Panc1 (cell line): ENCODE measurements around the gene AHDC1. TPM values are rescaled to one million over a fixed set of nuclear protein-coding genes. Genes with fewer than 3 reads are reported as not detected.

Experiments used
- ATAC-seq: fragments of 200-7000 bp; cut with Tn5 transposase; 2 replicates; pipeline ENCODE4 v1.9.1; 2020; ENCODE audit warnings: mild to moderate bottlenecking, moderate library complexity
- BruUV-seq: library from RNA; stranded (reverse); fragments of 400-500 nt; replicated peaks from 2 replicates; lab custom pipeline; 2021; lab: Mats Ljungman, UMichigan
- CTCF ChIA-PET: fragments of 300-600 bp; sonication (Branson Sonifier 250); formaldehyde crosslinking; loops from one replicate; lab custom pipeline; 2022; ENCODE audit warnings: antibody characterized with exemption; lab: Charles Lee
- POLR2A ChIA-PET: fragments of 300-600 bp; sonication (Branson Sonifier 250); formaldehyde crosslinking; loops from one replicate; lab custom pipeline; 2022; ENCODE audit warnings: antibody characterized with exemption; lab: Charles Lee
- DNase-seq: peaks from one replicate; pipeline ENCODE4 v3.0.0-alpha.2; 2010; ENCODE audit warnings: low read depth, low spot score
- H3K27ac ChIP-seq: 2 replicates; pipeline ENCODE4 v1.5.1; 2011; ENCODE audit warnings: mild to moderate bottlenecking, low read length, inconsistent platforms
- H3K27me3 ChIP-seq: fragments of 200-500 bp; sonication (Bioruptor generic); 2 replicates; pipeline ENCODE4 v1.6.0; 2014; ENCODE audit warnings: low read length, inconsistent platforms; ENCODE audit not compliant: control insufficient read depth, insufficient read depth
- H3K36me3 ChIP-seq: fragments of 200-500 bp; sonication (Bioruptor generic); 2 replicates; pipeline ENCODE4 v1.5.1; 2014; ENCODE audit warnings: inconsistent platforms, mild to moderate bottlenecking, low read length, moderate library complexity; ENCODE audit not compliant: control insufficient read depth, insufficient read depth
- H3K4me1 ChIP-seq: 2 replicates; pipeline ENCODE4 v1.5.1; 2011; ENCODE audit warnings: inconsistent platforms, mild to moderate bottlenecking, low read length, moderate library complexity; ENCODE audit not compliant: control insufficient read depth, insufficient read depth
- H3K4me3 ChIP-seq, 2 experiments: 2 replicates each; pipeline ENCODE4 v1.5.1; 2011 to 2012; ENCODE audit warnings: low read depth in 2 of 2, low read length in 2 of 2, mild to moderate bottlenecking in 2 of 2, inconsistent platforms in 1 of 2, moderate library complexity in 1 of 2
- H3K9me3 ChIP-seq: fragments of 200-500 bp; sonication (Bioruptor generic); 2 replicates; pipeline ENCODE4 v1.5.1; 2014; ENCODE audit warnings: low read depth, mild to moderate bottlenecking, inconsistent platforms, low read length, moderate library complexity; ENCODE audit not compliant: control insufficient read depth, insufficient read depth
- POLR2AphosphoS5 ChIP-seq: IDR thresholded peaks from 2 replicates; pipeline ENCODE4 v1.6.1; 2012; ENCODE audit warnings: mild to moderate bottlenecking, low read depth, low read length, moderate library complexity
- REST ChIP-seq, 2 experiments: IDR thresholded peaks; 2 replicates each; pipeline ENCODE4 v1.6.1; 2011 to 2012; ENCODE audit warnings: low read depth in 2 of 2, control low read depth in 1 of 2, low read length in 1 of 2, mild to moderate bottlenecking in 1 of 2, moderate library complexity in 1 of 2; ENCODE audit not compliant: insufficient read depth in 1 of 2
- SIN3A ChIP-seq: IDR thresholded peaks from 2 replicates; pipeline ENCODE4 v1.6.1; 2012; ENCODE audit warnings: low read depth, mild to moderate bottlenecking, low read length, moderate library complexity, borderline replicate concordance; ENCODE audit not compliant: insufficient read depth
- TCF7L2 ChIP-seq: IDR thresholded peaks from 2 replicates; pipeline ENCODE4 v1.6.1; 2011; ENCODE audit warnings: mild to moderate bottlenecking, low read depth, low read length, inconsistent platforms
- in situ Hi-C: cut with HindIII; loops from 2 replicates; pipeline ENCODE4 v1.10.0; 2016; ENCODE audit warnings: low sequenced_read_pairs, low pct_unique_long_range_greater_than_20kb
- intact Hi-C: fragments of 100-400 bp; cut with micrococcal nuclease; formaldehyde crosslinking; loops from one replicate; pipeline ENCODE4 v1.10.0; 2022; ENCODE audit not compliant: unreplicated experiment
- total RNA-seq: library from RNA; stranded (reverse); gene quantifications from one replicate; pipeline ENCODE4 v1.2.1, GENCODE V29; 2021; ENCODE audit not compliant: unreplicated experiment
- TF ChIP-seq, protein P1 (sequence below): fragments of 450-650 bp; IDR thresholded peaks from 2 replicates; pipeline ENCODE4 v1.5.1; 2017; ENCODE audit warnings: mild to moderate bottlenecking

Gene AHDC1
- total RNA-seq, 1 experiment from 2014 or later: 47.1 TPM

- Histone ChIP-seq H3K4me3 (no peak overlapping the region), H3K27me3 (no peaks in the 10 kb centered on the region), H3K27ac (no peak overlapping the region), H3K4me1 (peaks cover 10% of the 10 kb centered on the region), H3K9me3 (no peaks in the 10 kb centered on the region), H3K36me3 (no peaks in the 10 kb centered on the region)
- no peak for TF ChIP-seq REST (IDR thresholded peaks at IDR 0.05; ENCODE audit: insufficient read depth in 1 of 2, low read depth in 2 of 2, low read length in 1 of 2)
- TF ChIP-seq POLR2AphosphoS5: no peak
- no peak for TF ChIP-seq TCF7L2
- TF ChIP-seq, protein P1, sequence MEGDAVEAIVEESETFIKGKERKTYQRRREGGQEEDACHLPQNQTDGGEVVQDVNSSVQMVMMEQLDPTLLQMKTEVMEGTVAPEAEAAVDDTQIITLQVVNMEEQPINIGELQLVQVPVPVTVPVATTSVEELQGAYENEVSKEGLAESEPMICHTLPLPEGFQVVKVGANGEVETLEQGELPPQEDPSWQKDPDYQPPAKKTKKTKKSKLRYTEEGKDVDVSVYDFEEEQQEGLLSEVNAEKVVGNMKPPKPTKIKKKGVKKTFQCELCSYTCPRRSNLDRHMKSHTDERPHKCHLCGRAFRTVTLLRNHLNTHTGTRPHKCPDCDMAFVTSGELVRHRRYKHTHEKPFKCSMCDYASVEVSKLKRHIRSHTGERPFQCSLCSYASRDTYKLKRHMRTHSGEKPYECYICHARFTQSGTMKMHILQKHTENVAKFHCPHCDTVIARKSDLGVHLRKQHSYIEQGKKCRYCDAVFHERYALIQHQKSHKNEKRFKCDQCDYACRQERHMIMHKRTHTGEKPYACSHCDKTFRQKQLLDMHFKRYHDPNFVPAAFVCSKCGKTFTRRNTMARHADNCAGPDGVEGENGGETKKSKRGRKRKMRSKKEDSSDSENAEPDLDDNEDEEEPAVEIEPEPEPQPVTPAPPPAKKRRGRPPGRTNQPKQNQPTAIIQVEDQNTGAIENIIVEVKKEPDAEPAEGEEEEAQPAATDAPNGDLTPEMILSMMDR: no peak
- TF ChIP-seq SIN3A: no peak
- CTCF ChIA-PET: no interaction called here
- intact Hi-C loops: no loop called here
- no peak for ATAC-seq
- POLR2A ChIA-PET: no interaction called here
- in situ Hi-C loops: no loop called here
- no TSS peak for BruUV-seq
- no peak for DNase-seq
Measured at GRCh38 chr1:27499142-27499541, 104.8 kb downstream of the AHDC1 start.

DNA sequence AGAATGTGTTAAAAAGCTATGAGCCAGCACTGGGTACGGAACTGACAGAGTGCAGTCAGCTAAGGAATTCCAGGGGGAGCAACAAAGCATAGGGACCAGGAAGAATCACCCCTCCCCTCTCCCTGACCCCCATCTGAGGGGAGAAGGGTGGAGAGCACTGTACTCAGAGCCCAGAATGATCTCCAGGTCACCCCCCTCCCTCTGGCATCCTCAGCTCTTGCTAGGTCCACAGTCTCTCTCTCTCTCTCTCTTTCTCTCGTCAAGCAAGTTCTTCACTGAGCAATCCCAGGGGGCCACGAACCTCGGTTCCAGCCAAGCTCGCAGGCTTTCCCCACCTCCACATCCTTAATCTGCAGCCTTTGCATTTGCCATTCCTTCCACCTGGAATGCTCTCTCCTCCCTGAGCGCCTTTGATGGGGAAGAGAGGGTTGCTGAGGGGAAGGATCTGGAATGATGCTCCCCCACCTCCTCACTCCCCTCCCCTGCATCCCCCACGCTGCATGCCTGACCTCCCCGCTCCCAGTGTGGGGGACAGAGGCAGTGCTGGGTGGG lies 107.3 kb downstream of the AHDC1 start:
- POLR2A ChIA-PET: interaction anchor here (0.6 to 1.1 kb wide), 2 partner anchors 12 to 377 kb away, joined by 3 to 8 read pairs; no protein-coding TSS in a partner anchor
- TF ChIP-seq, protein P1: no peak
- no peak for TF ChIP-seq TCF7L2
- TF ChIP-seq SIN3A: no peak
- no peak for TF ChIP-seq REST (IDR thresholded peaks at IDR 0.05; ENCODE audit: insufficient read depth in 1 of 2, low read depth in 2 of 2, low read length in 1 of 2)
- no peak for TF ChIP-seq POLR2AphosphoS5
- H3K4me1 ChIP-seq: peaks cover 15% of the 10 kb centered on the region
- no peak overlapping the region for H3K4me3 ChIP-seq
- H3K9me3 ChIP-seq: no peaks in the 10 kb centered on the region
- intact Hi-C loops (no loop called here), in situ Hi-C loops (no loop called here)
- DNase-seq (no peak), ATAC-seq (peak; percentile 66)
- BruUV-seq: no TSS peak
- H3K27me3 ChIP-seq: no peaks in the 10 kb centered on the region
- H3K36me3 ChIP-seq: no peaks in the 10 kb centered on the region
- CTCF ChIA-PET: interaction anchor here (0.8 kb wide), 1 partner anchor 78 kb away, joined by 4 read pairs; no protein-coding TSS in a partner anchor
- no peak overlapping the region for H3K27ac ChIP-seq
